Mesothelial cell of epicardium (in vitro differentiated cells): ENCODE measurements around the gene PPL. TPM values are rescaled to one million over a fixed set of nuclear protein-coding genes. Genes with fewer than 3 reads are reported as not detected.
A peak's percentile ranks its signal among the peaks of the same experiment; 100 is the strongest.

Source experiments
- DNase-seq, 2 experiments: peaks; one replicate each; pipeline ENCODE4 v3.0.0; 2021; ENCODE audit warnings: low spot score in 2 of 2; ENCODE audit not compliant: unreplicated experiment in 2 of 2
- H3K27ac Mint-ChIP-seq: 2 replicates; pipeline ENCODE4 v1.8.0; 2021; ENCODE audit warnings: mixed read lengths
- H3K27me3 Mint-ChIP-seq: 2 replicates; pipeline ENCODE4 v1.8.0; 2021; ENCODE audit warnings: low read depth, mixed read lengths
- H3K36me3 Mint-ChIP-seq: 2 replicates; pipeline ENCODE4 v1.8.0; 2021; ENCODE audit warnings: mixed read lengths
- H3K4me1 Mint-ChIP-seq: 2 replicates; pipeline ENCODE4 v1.8.0; 2021; ENCODE audit warnings: mixed read lengths
- H3K4me3 Mint-ChIP-seq: 2 replicates; pipeline ENCODE4 v1.8.0; 2021; ENCODE audit warnings: mild to moderate bottlenecking, moderate library complexity, mixed read lengths
- H3K9me3 Mint-ChIP-seq: 2 replicates; pipeline ENCODE4 v1.8.0; 2021; ENCODE audit warnings: mixed read lengths
- CTCF ChIP-seq: fragments of 200-600 bp; sonication (generic); IDR thresholded peaks from one replicate; pipeline ENCODE4 v1.5.0; 2021; ENCODE audit warnings: antibody characterized with exemption; ENCODE audit not compliant: unreplicated experiment
- total RNA-seq: library from RNA; stranded (reverse); gene quantifications from 3 replicates; pipeline ENCODE4 v1.2.1, GENCODE V29; 2021

The PPL gene
- 36.0 to 37.1 TPM (median 36.8 TPM) in 3 replicates for total RNA-seq

- no peak for TF ChIP-seq CTCF
- Mint-ChIP-seq H3K4me1 (peaks cover 14% of the 10 kb centered on the region), H3K36me3 (no peaks in the 10 kb centered on the region), H3K27me3 (peaks cover 41% of the 10 kb centered on the region), H3K27ac (peak within 1 kb of the TSS; percentile 89), H3K9me3 (no peaks in the 10 kb centered on the region), H3K4me3 (peak within 1 kb of the TSS; percentile 86)
- DNase-seq: peak; percentile 50 to 72
Observed at GRCh38 chr16:4936991-4937781, at the start of gene PPL. TSS of gene PPL (minus strand) at chr16:4937148. CDS start at chr16:4937045, 103 bp downstream.

DNA sequence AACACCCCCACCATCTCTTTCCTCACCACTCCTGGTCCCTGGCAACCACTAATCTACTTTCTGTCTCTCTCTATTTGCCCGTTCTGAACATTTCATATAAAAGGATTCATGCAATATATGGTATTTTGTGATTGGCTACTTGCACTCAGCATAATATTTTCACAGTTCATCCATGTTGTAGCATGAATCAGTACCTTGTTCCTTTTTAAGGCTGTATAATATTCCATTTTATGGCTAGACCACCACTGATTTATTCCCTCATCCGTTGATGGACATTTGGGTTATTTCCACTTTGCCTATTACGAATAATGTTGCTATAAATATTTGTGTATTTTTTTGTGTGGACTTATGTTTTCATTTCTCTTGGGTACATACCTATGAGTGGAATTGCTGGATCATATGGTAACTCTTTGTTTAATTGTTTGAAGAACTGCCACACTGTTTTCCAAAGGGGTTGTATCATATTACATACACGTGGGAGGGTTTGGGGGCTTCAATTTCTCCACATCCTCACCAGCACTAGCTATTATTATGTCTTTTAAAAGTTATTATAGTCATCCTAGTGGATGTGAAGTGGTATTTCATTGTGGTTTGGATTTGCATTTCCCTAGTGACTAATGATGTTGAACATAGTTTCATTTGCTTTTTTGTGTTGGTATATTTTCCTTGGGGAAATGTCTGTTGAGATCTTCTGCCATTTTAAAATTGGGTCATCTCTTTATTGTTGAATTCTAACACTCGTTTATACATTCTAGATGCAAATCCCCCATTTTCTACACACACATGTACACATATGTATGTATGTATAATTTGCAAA is 47.4 kb upstream of the PPL start:
- Mint-ChIP-seq H3K4me3 (no peak overlapping the region), H3K27me3 (peaks cover 55% of the 10 kb centered on the region), H3K27ac (no peak overlapping the region), H3K4me1 (no peaks in the 10 kb centered on the region), H3K9me3 (peaks cover 6% of the 10 kb centered on the region), H3K36me3 (peaks cover 2% of the 10 kb centered on the region)
- DNase-seq: no peak
- TF ChIP-seq CTCF: peak; percentile 29

- H3K4me3 Mint-ChIP-seq: no peak overlapping the region
- H3K27ac Mint-ChIP-seq: no peak overlapping the region
- peaks cover 37% of the 10 kb centered on the region for H3K27me3 Mint-ChIP-seq
- peaks cover 6% of the 10 kb centered on the region for H3K9me3 Mint-ChIP-seq
- no peak for TF ChIP-seq CTCF
- no peak for DNase-seq
- peaks cover 2% of the 10 kb centered on the region for H3K36me3 Mint-ChIP-seq
- H3K4me1 Mint-ChIP-seq: no peaks in the 10 kb centered on the region
Observed at GRCh38 chr16:4982056-4982867, 45.3 kb upstream of the PPL start.

DNA sequence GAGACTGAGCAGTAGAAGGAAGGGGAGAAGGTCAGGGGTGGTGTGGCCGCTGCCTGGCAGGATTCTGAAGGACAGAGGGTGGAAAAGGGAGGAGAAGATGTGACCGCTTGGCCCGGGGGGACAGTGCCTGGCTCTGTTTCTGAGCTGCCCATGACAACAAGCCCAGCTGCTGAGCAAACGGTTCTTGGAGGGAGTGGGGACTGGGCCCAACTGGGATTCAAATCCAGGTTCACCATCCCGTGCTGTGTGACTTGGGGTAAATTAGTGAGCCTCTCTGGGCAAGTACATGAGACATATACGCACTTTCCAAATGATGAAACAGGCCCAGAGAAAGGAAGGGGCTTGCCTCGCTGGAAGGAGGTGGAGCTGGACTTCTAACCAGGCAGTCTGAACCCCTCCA is 44.5 kb upstream of the PPL start:
- DNase-seq: no peak
- no peaks in the 10 kb centered on the region for H3K4me1 Mint-ChIP-seq

More for the DNA sequence above, 44.5 kb upstream of the PPL start:
- no peak overlapping the region for H3K27ac Mint-ChIP-seq
- no peak overlapping the region for H3K4me3 Mint-ChIP-seq
- peaks cover 6% of the 10 kb centered on the region for H3K9me3 Mint-ChIP-seq
- TF ChIP-seq CTCF: no peak
- peaks cover 2% of the 10 kb centered on the region for H3K36me3 Mint-ChIP-seq
- peaks cover 30% of the 10 kb centered on the region for H3K27me3 Mint-ChIP-seq
